K562 (cell line): ENCODE results near the gene CSAD. TPM values are rescaled to one million over a fixed set of nuclear protein-coding genes. Genes with fewer than 3 reads are reported as not detected.

Source experiments
- FOXJ3 ChIP-seq: sonication (generic); formaldehyde crosslinking; IDR thresholded peaks from 2 replicates; pipeline ENCODE4 v1.4.0; 2020; ENCODE audit warnings: mild to moderate bottlenecking, missing genetic modification reagents
- HDAC3 ChIP-seq: fragments of 450-650 bp; IDR thresholded peaks from 2 replicates; pipeline ENCODE4 v1.6.1; 2018; ENCODE audit warnings: borderline replicate concordance, mild to moderate bottlenecking, moderate library complexity; ENCODE audit not compliant: partially characterized antibody
- HDAC8 ChIP-seq: fragments of 450-650 bp; IDR thresholded peaks from 2 replicates; pipeline ENCODE4 v1.6.1; 2016; ENCODE audit warnings: mild to moderate bottlenecking, missing genetic modification characterization, moderate library complexity, missing compliant biosample characterization
- MXI1 ChIP-seq: IDR thresholded peaks from 2 replicates; pipeline ENCODE4 v1.6.1; 2011; ENCODE audit warnings: low read depth, mild to moderate bottlenecking, improper control_type of control experiment, low read length
- PTRF ChIP-seq: fragments of 450-650 bp; IDR thresholded peaks from 2 replicates; pipeline ENCODE4 v1.6.1; 2016; ENCODE audit warnings: mild to moderate bottlenecking, missing genetic modification characterization, missing compliant biosample characterization
- RBFOX2 ChIP-seq: fragments of 200-400 bp; formaldehyde crosslinking; IDR thresholded peaks from 2 replicates; pipeline ENCODE4 v1.6.1; 2017; ENCODE audit warnings: low read depth, mild to moderate bottlenecking, low read length, moderate library complexity
- RREB1 ChIP-seq: fragments of 250-450 bp; sonication (Bioruptor Pico); IDR thresholded peaks from 2 replicates; pipeline ENCODE4 v1.4.0; 2020
- SRSF9 ChIP-seq: fragments of 200-400 bp; formaldehyde crosslinking; IDR thresholded peaks from 2 replicates; pipeline ENCODE4 v1.6.1; 2017; ENCODE audit warnings: low read depth, low read length, borderline replicate concordance
- ZEB2 ChIP-seq: fragments of 450-650 bp; IDR thresholded peaks from 2 replicates; pipeline ENCODE4 v1.6.1; 2016
- ZNF384 ChIP-seq: IDR thresholded peaks from 2 replicates; pipeline ENCODE4 v1.6.1; 2012; ENCODE audit warnings: low read depth, low read length, improper control_type of control experiment
- polyA plus RNA-seq, 8 experiments: library from polyadenylated mRNA; depleted of rRNA in 4 of 8; stranded (reverse) in 5 of 8; unstranded in 3 of 8; fragments of >200 nt; fragmentation: Nextera tagmentation in 2 of 8; fragmentation: Illumina TruSeq in 1 of 8; extraction: Ambion mirVana in 2 of 8; extraction: Trizol in 1 of 8; gene quantifications; 2 replicates each; pipeline versions ENCODE4 v1.2.1 to v1.2.3, GENCODE V29; 2011 to 2014; ENCODE audit warnings: inconsistent platforms in 1 of 8, missing spikeins in 1 of 8
- total RNA-seq, 7 experiments: library from RNA; depleted of rRNA in 6 of 7; stranded (reverse); fragments of >200 nt in 6 of 7; fragmentation: Illumina TruSeq in 2 of 7; extraction: Trizol in 2 of 7; gene quantifications; 2 replicates each; pipeline versions ENCODE4 v1.2.1 to v1.2.3, GENCODE V29; 2011 to 2021; ENCODE audit warnings: low replicate concordance in 1 of 7
- TF ChIP-seq, protein P1 (sequence below), 2 experiments: IDR thresholded peaks; 2 replicates each; pipeline ENCODE4 v1.6.1; 2012; ENCODE audit warnings: improper control_type of control experiment in 2 of 2, low read depth in 2 of 2, low read length in 2 of 2, borderline replicate concordance in 1 of 2
- TF ChIP-seq, protein P2 (sequence below): IDR thresholded peaks from 2 replicates; pipeline ENCODE4 v1.6.1; 2016; ENCODE audit warnings: missing genetic modification characterization, missing compliant biosample characterization
- TF ChIP-seq, protein P3 (sequence below): fragments of 450-650 bp; formaldehyde crosslinking; IDR thresholded peaks from 2 replicates; pipeline ENCODE4 v1.4.0; 2022; ENCODE audit warnings: missing genetic modification characterization
- TF ChIP-seq, protein P4 (sequence below), 2 experiments: fragments of 450-650 bp; IDR thresholded peaks; 2 replicates each; pipeline ENCODE4 v1.6.1; 2016

The CSAD gene
- total and polyA plus RNA-seq, 9 of the 15 experiments (the other 6 are each of a cell fraction or from before 2014, with no cell fraction given) = 1.8 to 19.6 (median 8.1) TPM

DNA sequence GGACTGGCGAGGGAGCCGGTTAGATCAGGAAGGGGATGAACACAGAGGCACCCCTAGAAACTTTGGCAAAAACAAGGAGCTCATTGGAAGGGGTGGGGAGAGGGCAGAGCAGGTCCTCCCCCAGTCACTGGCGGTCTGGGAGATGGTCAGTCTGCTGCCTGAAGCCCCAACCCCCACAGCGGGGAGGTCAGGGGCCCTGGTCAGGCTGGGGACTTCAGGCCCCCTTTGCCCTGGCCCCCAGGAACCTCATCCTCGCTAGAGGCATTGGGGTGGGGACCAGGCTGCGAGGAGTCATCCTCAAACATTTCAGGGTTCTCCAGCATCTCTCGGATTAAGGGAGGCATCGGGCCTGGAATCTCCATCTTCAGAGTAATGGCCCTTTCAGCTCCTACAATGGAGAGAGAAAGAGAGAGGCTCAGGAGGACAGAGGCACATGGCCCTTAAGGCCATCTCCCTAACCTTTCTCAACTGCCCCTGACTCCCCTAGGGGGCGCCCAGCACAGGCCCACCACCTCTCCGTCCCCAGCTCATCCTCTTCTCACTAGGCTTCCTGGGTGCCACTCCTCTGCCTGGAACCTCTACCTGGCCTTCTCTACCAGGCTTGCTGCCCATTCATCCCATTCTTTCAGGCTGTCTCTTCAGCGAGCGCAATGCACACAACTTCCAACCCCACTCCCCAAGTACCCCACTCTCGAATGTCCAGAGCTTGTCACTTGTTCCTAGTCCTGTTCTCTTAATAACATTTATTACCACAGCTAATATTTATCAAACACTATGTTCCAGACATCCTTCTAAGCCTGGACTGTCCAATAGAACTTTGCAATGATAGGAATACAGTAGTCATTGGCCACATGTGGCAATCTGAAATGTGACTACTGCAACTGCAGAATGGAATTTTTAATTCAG lies 31.0 kb upstream of the CSAD start (continued):
- TF ChIP-seq RREB1 (CRISPR knock-in tag) = no peak
- no peak for TF ChIP-seq HDAC3
- TF ChIP-seq PTRF = no peak
- TF ChIP-seq FOXJ3 = no peak
- no peak for TF ChIP-seq ZEB2
- TF ChIP-seq, protein P1, sequence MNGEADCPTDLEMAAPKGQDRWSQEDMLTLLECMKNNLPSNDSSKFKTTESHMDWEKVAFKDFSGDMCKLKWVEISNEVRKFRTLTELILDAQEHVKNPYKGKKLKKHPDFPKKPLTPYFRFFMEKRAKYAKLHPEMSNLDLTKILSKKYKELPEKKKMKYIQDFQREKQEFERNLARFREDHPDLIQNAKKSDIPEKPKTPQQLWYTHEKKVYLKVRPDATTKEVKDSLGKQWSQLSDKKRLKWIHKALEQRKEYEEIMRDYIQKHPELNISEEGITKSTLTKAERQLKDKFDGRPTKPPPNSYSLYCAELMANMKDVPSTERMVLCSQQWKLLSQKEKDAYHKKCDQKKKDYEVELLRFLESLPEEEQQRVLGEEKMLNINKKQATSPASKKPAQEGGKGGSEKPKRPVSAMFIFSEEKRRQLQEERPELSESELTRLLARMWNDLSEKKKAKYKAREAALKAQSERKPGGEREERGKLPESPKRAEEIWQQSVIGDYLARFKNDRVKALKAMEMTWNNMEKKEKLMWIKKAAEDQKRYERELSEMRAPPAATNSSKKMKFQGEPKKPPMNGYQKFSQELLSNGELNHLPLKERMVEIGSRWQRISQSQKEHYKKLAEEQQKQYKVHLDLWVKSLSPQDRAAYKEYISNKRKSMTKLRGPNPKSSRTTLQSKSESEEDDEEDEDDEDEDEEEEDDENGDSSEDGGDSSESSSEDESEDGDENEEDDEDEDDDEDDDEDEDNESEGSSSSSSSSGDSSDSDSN (IDR thresholded peaks at IDR 0.05; ENCODE audit: borderline replicate concordance in 1 of 2, low read depth in 2 of 2, low read length in 2 of 2) = no peak
- TF ChIP-seq, protein P2, sequence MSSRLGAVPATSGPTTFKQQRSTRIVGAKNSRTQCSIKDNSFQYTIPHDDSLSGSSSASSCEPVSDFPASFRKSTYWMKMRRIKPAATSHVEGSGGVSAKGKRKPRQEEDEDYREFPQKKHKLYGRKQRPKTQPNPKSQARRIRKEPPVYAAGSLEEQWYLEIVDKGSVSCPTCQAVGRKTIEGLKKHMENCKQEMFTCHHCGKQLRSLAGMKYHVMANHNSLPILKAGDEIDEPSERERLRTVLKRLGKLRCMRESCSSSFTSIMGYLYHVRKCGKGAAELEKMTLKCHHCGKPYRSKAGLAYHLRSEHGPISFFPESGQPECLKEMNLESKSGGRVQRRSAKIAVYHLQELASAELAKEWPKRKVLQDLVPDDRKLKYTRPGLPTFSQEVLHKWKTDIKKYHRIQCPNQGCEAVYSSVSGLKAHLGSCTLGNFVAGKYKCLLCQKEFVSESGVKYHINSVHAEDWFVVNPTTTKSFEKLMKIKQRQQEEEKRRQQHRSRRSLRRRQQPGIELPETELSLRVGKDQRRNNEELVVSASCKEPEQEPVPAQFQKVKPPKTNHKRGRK (tag) = no peak
- TF ChIP-seq MXI1 = no peak
- TF ChIP-seq, protein P3, sequence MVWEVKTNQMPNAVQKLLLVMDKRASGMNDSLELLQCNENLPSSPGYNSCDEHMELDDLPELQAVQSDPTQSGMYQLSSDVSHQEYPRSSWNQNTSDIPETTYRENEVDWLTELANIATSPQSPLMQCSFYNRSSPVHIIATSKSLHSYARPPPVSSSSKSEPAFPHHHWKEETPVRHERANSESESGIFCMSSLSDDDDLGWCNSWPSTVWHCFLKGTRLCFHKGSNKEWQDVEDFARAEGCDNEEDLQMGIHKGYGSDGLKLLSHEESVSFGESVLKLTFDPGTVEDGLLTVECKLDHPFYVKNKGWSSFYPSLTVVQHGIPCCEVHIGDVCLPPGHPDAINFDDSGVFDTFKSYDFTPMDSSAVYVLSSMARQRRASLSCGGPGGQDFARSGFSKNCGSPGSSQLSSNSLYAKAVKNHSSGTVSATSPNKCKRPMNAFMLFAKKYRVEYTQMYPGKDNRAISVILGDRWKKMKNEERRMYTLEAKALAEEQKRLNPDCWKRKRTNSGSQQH (CRISPR knock-in tag) = no peak
- TF ChIP-seq ZNF384 = no peak
- TF ChIP-seq HDAC8 (tag) = no peak
- no peak for TF ChIP-seq SRSF9
- TF ChIP-seq, protein P4, sequence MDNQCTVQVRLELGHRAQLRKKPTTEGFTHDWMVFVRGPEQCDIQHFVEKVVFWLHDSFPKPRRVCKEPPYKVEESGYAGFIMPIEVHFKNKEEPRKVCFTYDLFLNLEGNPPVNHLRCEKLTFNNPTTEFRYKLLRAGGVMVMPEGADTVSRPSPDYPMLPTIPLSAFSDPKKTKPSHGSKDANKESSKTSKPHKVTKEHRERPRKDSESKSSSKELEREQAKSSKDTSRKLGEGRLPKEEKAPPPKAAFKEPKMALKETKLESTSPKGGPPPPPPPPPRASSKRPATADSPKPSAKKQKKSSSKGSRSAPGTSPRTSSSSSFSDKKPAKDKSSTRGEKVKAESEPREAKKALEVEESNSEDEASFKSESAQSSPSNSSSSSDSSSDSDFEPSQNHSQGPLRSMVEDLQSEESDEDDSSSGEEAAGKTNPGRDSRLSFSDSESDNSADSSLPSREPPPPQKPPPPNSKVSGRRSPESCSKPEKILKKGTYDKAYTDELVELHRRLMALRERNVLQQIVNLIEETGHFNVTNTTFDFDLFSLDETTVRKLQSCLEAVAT (IDR thresholded peaks at IDR 0.05) = no peak
- TF ChIP-seq RBFOX2 = no peak
